ENCODE data around the gene SLC35D1. TPM values are rescaled to one million over a fixed set of nuclear protein-coding genes. Genes with fewer than 3 reads are reported as not detected.

SLC35D1 gene
- polyA plus RNA-seq, 1 donor (not counting 4 experiments of a cell fraction or from before 2014, with no cell fraction given) = 12.2 TPM

DNA sequence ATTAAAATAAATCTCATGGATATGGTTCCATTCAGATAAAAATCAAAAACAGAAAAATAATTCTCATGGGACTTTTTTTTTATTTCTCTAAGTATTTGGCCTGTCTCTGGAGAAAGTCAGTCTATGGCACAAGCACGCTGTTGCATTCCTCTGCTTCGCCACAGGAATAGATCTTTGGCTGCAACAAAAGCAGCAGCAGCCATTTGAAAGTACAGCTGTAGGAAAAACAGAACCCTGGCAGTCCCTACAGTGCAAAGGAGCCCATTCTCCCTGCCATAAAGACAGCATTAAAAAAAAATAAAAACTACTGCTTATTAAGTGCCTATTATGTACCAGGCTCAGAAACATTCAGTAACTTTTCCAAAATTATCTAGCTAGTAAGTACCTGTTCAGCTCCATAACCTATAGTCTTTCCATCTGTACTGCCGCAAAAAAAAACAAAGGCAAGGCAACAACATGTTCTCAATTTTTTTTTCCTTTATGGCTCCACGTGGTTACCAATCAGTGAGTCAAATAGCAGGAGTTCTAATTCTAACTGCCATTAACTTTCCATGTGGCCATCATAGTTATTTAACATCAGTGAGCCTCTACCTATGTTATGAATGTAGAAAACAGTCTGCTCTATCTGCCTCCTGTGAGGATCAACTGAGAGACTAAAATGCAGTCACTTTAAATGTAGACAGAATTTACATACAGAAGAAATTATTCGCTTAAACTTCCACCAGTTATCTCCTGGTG, 22.7 kb downstream of the SLC35D1 start:
- no peaks in the 10 kb centered on the region for H3K4me1 ChIP-seq (ENCODE audit: control insufficient read depth, extremely low read depth, insufficient read depth, low read length)
- H3K4me3 ChIP-seq (ENCODE audit: control insufficient read depth in 2 of 3, extremely low read depth in 1 of 3, insufficient read depth in 2 of 3, low read depth in 1 of 3, low read length in 3 of 3) = no peak overlapping the region
- H3K9me1 ChIP-seq (ENCODE audit: control insufficient read depth, extremely low read depth, insufficient read depth, low read length) = no peaks in the 10 kb centered on the region
- DNase-seq (ENCODE audit: low read depth, low spot score) = no peak
- FAIRE-seq = no peak
- H4K20me1 ChIP-seq (ENCODE audit: control insufficient read depth, extremely low read depth, insufficient read depth, low read length) = no peaks in the 10 kb centered on the region
- no peaks in the 10 kb centered on the region for H3K9me3 ChIP-seq (ENCODE audit: control insufficient read depth, low read depth, low read length)
- no peaks in the 10 kb centered on the region for H3K79me2 ChIP-seq (ENCODE audit: control insufficient read depth, insufficient read depth, low read length)
- H3K27ac ChIP-seq (ENCODE audit: control insufficient read depth, insufficient read depth, low read length) = no peak overlapping the region
- no peak overlapping the region for H3K4me2 ChIP-seq (ENCODE audit: control insufficient read depth, extremely low read depth, insufficient read depth, low read depth, low read length)
- H2AFZ ChIP-seq (ENCODE audit: control insufficient read depth, low read length) = no peak overlapping the region
- H3K9ac ChIP-seq (ENCODE audit: control insufficient read depth, extremely low read depth, insufficient read depth, low read length) = no peak overlapping the region
- no peaks in the 10 kb centered on the region for H3K36me3 ChIP-seq (ENCODE audit: control insufficient read depth in 2 of 2, extremely low read depth in 1 of 2, insufficient read depth in 2 of 2, low read length in 2 of 2)
- no peak for TF ChIP-seq EZH2 (IDR thresholded peaks at IDR 0.05; ENCODE audit: low read length)
- TF ChIP-seq, protein P1, sequence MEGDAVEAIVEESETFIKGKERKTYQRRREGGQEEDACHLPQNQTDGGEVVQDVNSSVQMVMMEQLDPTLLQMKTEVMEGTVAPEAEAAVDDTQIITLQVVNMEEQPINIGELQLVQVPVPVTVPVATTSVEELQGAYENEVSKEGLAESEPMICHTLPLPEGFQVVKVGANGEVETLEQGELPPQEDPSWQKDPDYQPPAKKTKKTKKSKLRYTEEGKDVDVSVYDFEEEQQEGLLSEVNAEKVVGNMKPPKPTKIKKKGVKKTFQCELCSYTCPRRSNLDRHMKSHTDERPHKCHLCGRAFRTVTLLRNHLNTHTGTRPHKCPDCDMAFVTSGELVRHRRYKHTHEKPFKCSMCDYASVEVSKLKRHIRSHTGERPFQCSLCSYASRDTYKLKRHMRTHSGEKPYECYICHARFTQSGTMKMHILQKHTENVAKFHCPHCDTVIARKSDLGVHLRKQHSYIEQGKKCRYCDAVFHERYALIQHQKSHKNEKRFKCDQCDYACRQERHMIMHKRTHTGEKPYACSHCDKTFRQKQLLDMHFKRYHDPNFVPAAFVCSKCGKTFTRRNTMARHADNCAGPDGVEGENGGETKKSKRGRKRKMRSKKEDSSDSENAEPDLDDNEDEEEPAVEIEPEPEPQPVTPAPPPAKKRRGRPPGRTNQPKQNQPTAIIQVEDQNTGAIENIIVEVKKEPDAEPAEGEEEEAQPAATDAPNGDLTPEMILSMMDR (optimal IDR thresholded peaks at IDR 0.05 in 1 of 3, IDR thresholded peaks at IDR 0.05 in 1 of 3, conservative IDR thresholded peaks at IDR 0.05 in 1 of 3; ENCODE audit: extremely low read depth in 1 of 3, insufficient read depth in 2 of 3, low read length in 3 of 3) = no peak
- dilution Hi-C loops (cut with MboI; ENCODE audit: extremely low pct_ligation_motif_present, low sequenced_read_pairs) = no loop called here
- no peaks in the 10 kb centered on the region for H3K27me3 ChIP-seq (ENCODE audit: control insufficient read depth, extremely low read depth, insufficient read depth, low read length)

GRCh38 chr1:67029472-67029871, 24.5 kb downstream of the SLC35D1 start:
- Histone ChIP-seq H3K27me3 (ENCODE audit: control insufficient read depth, extremely low read depth, insufficient read depth, low read length) (no peaks in the 10 kb centered on the region), H3K4me3 (ENCODE audit: control insufficient read depth in 2 of 3, extremely low read depth in 1 of 3, insufficient read depth in 2 of 3, low read depth in 1 of 3, low read length in 3 of 3) (no peak overlapping the region), H3K9me3 (ENCODE audit: control insufficient read depth, low read depth, low read length) (no peaks in the 10 kb centered on the region), H3K27ac (ENCODE audit: control insufficient read depth, insufficient read depth, low read length) (no peak overlapping the region), H3K79me2 (ENCODE audit: control insufficient read depth, insufficient read depth, low read length) (no peaks in the 10 kb centered on the region), H3K9me1 (ENCODE audit: control insufficient read depth, extremely low read depth, insufficient read depth, low read length) (no peaks in the 10 kb centered on the region), H3K36me3 (ENCODE audit: control insufficient read depth in 2 of 2, extremely low read depth in 1 of 2, insufficient read depth in 2 of 2, low read length in 2 of 2) (peaks cover 0 to 2% of the 10 kb centered on the region in 2 experiments), H3K9ac (ENCODE audit: control insufficient read depth, extremely low read depth, insufficient read depth, low read length) (no peak overlapping the region), H3K4me2 (ENCODE audit: control insufficient read depth, extremely low read depth, insufficient read depth, low read depth, low read length) (no peak overlapping the region), H3K4me1 (ENCODE audit: control insufficient read depth, extremely low read depth, insufficient read depth, low read length) (no peaks in the 10 kb centered on the region), H4K20me1 (ENCODE audit: control insufficient read depth, extremely low read depth, insufficient read depth, low read length) (no peaks in the 10 kb centered on the region), H2AFZ (ENCODE audit: control insufficient read depth, low read length) (no peak overlapping the region)
- dilution Hi-C loops (cut with MboI; ENCODE audit: extremely low pct_ligation_motif_present, low sequenced_read_pairs) = no loop called here
- FAIRE-seq = no peak
- no peak for TF ChIP-seq EZH2 (IDR thresholded peaks at IDR 0.05; ENCODE audit: low read length)
- TF ChIP-seq, protein P1 (optimal IDR thresholded peaks at IDR 0.05 in 1 of 3, IDR thresholded peaks at IDR 0.05 in 1 of 3, conservative IDR thresholded peaks at IDR 0.05 in 1 of 3; ENCODE audit: extremely low read depth in 1 of 3, insufficient read depth in 2 of 3, low read length in 3 of 3) = no peak
- DNase-seq (ENCODE audit: low read depth, low spot score) = no peak

Data from keratinocyte (primary cell).